ENCODE results near the gene KPNA1.
A peak's percentile ranks its signal among the peaks of the same experiment; 100 is the strongest.

KPNA1 gene

GRCh38 chr3:122514123-122515019 is at the start of gene KPNA1:
Gene KPNA1 (minus strand): TSS chr3:122514939. CDS start chr3:122496565, 18,374 bp downstream.
- peak; percentile 78 for DNase-seq (ENCODE audit: low read depth)

- DNase-seq (ENCODE audit: low read depth) = peak; percentile 71
Observed at GRCh38 chr3:122564155-122564912, 49.6 kb upstream of the KPNA1 start, which contains the start of the genes DTX3L and PARP9. Gene DTX3L (plus strand): TSS chr3:122564338. CDS start chr3:122564427, 89 bp downstream. Gene PARP9 (minus strand): TSS chr3:122564300. CDS start chr3:122559620, 4,680 bp downstream.

GRCh38 chr3:122563717-122564025 is 48.9 kb upstream of the KPNA1 start:
- DNase-seq (ENCODE audit: low read depth) = no peak

GRCh38 chr3:122562923-122563716 is 48.4 kb upstream of the KPNA1 start:
- DNase-seq (ENCODE audit: low read depth) = no peak

GRCh38 chr3:122560680-122561079 is 45.9 kb upstream of the KPNA1 start:
- peak; percentile 31 for DNase-seq (ENCODE audit: low read depth)

GRCh38 chr3:122559906-122560305 is 45.2 kb upstream of the KPNA1 start:
- DNase-seq (ENCODE audit: low read depth) = no peak

- no peak for DNase-seq (ENCODE audit: low read depth)
Observed at GRCh38 chr3:122558605-122559004, 43.9 kb upstream of the KPNA1 start.

GRCh38 chr3:122557356-122557755 is 42.6 kb upstream of the KPNA1 start:
- DNase-seq (ENCODE audit: low read depth) = no peak

GRCh38 chr3:122555275-122556071 is 40.7 kb upstream of the KPNA1 start:
- DNase-seq (ENCODE audit: low read depth) = no peak

- no peak for DNase-seq (ENCODE audit: low read depth)
Observed at GRCh38 chr3:122553171-122553570, 38.4 kb upstream of the KPNA1 start.

GRCh38 chr3:122548619-122549018 is 33.9 kb upstream of the KPNA1 start:
- no peak for DNase-seq (ENCODE audit: low read depth)

- no peak for DNase-seq (ENCODE audit: low read depth)
Observed at GRCh38 chr3:122548076-122548475, 33.3 kb upstream of the KPNA1 start.

GRCh38 chr3:122546151-122546550 is 31.4 kb upstream of the KPNA1 start:
- no peak for DNase-seq (ENCODE audit: low read depth)

- DNase-seq (ENCODE audit: low read depth) = no peak
Observed at GRCh38 chr3:122538956-122539490, 24.3 kb upstream of the KPNA1 start.

- no peak for DNase-seq (ENCODE audit: low read depth)
Observed at GRCh38 chr3:122536632-122537001, 21.9 kb upstream of the KPNA1 start.

- DNase-seq (ENCODE audit: low read depth) = no peak
Observed at GRCh38 chr3:122535964-122536631, 21.4 kb upstream of the KPNA1 start.

GRCh38 chr3:122533931-122534334 is 19.2 kb upstream of the KPNA1 start:
- no peak for DNase-seq (ENCODE audit: low read depth)

GRCh38 chr3:122533480-122533879 is 18.7 kb upstream of the KPNA1 start:
- no peak for DNase-seq (ENCODE audit: low read depth)

- no peak for DNase-seq (ENCODE audit: low read depth)
Observed at GRCh38 chr3:122530164-122530563, 15.4 kb upstream of the KPNA1 start.

- no peak for DNase-seq (ENCODE audit: low read depth)
Observed at GRCh38 chr3:122523317-122523716, 8.6 kb upstream of the KPNA1 start.

- DNase-seq (ENCODE audit: low read depth) = no peak
Observed at GRCh38 chr3:122520861-122521260, 6.1 kb upstream of the KPNA1 start.

Data from activated T-cell treated with anti-CD3 and anti-CD28 coated beads for 1 hour (primary cell).